Skeletal muscle satellite cell (primary cell): Measurements from ENCODE around the gene GNPTAB. TPM values are rescaled to one million over a fixed set of nuclear protein-coding genes. Genes with fewer than 3 reads are reported as not detected.
A peak's percentile ranks its signal among the peaks of the same experiment; 100 is the strongest.
"Not testable (repeated sequence)": the region's sequence is repeated elsewhere in the genome, so short reads cannot be mapped to it uniquely, and the experiment has no call there.

Experiments
- H3K27me3 ChIP-seq: 2 replicates; pipeline ENCODE4 v1.7.0; 2013; ENCODE audit warnings: low read length; ENCODE audit not compliant: control insufficient read depth, insufficient read depth
- H3K36me3 ChIP-seq: 2 replicates; pipeline ENCODE4 v1.7.0; 2013; ENCODE audit warnings: mild to moderate bottlenecking, control low read depth, low read length; ENCODE audit not compliant: insufficient read depth
- H3K4me1 ChIP-seq: 2 replicates; pipeline ENCODE4 v1.7.0; 2013; ENCODE audit warnings: low read length; ENCODE audit not compliant: control insufficient read depth, insufficient read depth
- H3K4me2 ChIP-seq: 2 replicates; pipeline ENCODE4 v1.7.0; 2013; ENCODE audit warnings: mild to moderate bottlenecking, low read length
- H3K4me3 ChIP-seq: 2 replicates; pipeline ENCODE4 v1.7.0; 2013; ENCODE audit warnings: low read length
- H3K9ac ChIP-seq: 2 replicates; pipeline ENCODE4 v1.7.0; 2013; ENCODE audit warnings: mild to moderate bottlenecking, low read depth, low read length, moderate library complexity
- H3K9me3 ChIP-seq: replicated peaks from 2 replicates; pipeline ENCODE4 v1.7.0; 2013; ENCODE audit warnings: mild to moderate bottlenecking, control low read depth, low read length
- total RNA-seq: library from RNA; depleted of rRNA; stranded (reverse); fragments of >200 nt; gene quantifications from 2 replicates; pipeline ENCODE4 v1.2.3, GENCODE V29; 2012; rRNA removed

Gene GNPTAB
- total RNA-seq, result 11.1 and 15.5 TPM in 2 replicates

DNA sequence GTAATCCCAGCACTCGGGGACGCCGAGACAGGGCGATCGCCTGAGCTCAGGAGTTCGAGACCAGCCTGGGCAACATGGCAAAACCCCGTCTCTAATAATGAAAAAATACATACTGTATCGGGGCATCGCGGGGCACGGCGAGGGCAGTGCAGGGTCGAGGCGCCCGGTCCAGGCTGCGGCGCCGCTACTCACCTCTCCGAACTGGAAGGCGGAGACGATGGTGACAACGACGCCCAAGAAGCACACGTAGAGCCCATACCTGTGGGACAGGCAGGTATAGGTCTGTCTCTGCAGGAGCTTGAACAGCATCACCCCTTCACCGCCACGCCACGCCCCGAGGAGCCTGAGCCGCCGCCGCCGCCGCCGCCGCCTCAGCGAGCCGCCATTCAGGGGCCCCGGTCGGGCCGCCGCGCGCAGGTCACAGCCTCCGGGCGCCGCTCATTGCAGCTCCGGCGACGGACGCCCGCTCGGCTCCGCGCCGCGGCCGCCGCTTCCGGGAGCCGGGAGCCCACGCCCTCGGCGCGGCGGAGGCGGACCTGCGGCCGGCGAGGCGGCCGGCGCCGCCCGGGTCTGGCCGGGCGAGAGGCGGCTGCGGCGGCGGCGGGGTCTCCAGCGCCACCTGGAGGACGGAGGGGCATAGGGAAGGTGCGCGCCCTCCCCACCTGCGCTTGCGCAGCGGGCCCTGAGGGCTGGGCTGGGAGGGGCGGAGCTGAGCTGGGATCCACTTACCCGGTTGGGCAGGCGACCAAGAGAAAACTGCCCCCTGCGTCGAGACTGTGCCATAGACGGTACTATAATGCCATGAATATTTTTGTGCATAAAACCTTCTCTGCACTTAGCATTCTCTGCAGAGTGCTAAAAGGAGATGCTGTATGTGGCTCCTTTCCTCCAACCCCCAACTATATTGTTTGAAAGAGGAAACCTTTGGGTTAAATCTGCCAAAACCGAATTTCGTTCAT lies at the start of gene GNPTAB:
Gene GNPTAB (minus strand): TSS at position 593 of the 959 bp plus-strand sequence. CDS start 284 bp downstream, at position 309.
- no peaks in the 10 kb centered on the region for H3K27me3 ChIP-seq
- peak within 1 kb of the TSS; percentile 89 for H3K4me2 ChIP-seq
- peaks cover 9% of the 10 kb centered on the region for H3K4me1 ChIP-seq
- no peaks in the 10 kb centered on the region for H3K36me3 ChIP-seq
- H3K9me3 ChIP-seq, result no peaks in the 10 kb centered on the region
- peak within 1 kb of the TSS; percentile 94 for H3K9ac ChIP-seq
- peak within 1 kb of the TSS; percentile 99 for H3K4me3 ChIP-seq

GRCh38 chr12:101878243-101878821 lies 47.6 kb upstream of the GNPTAB start:
- Histone ChIP-seq H3K9ac (peak overlapping the region; percentile 96), H3K4me3 (peak overlapping the region; percentile 91), H3K4me1 (peaks cover 20% of the 10 kb centered on the region), H3K36me3 (peaks cover 4% of the 10 kb centered on the region), H3K27me3 (no peaks in the 10 kb centered on the region), H3K9me3 (no peaks in the 10 kb centered on the region), H3K4me2 (peak overlapping the region; percentile 84)

GRCh38 chr12:101877806-101878242 lies 47.1 kb upstream of the GNPTAB start:
- H3K9me3 ChIP-seq, result no peaks in the 10 kb centered on the region
- peak overlapping the region; percentile 96 for H3K9ac ChIP-seq
- H3K27me3 ChIP-seq, result no peaks in the 10 kb centered on the region
- H3K4me3 ChIP-seq, result peak overlapping the region; percentile 91
- H3K36me3 ChIP-seq, result peaks cover 4% of the 10 kb centered on the region
- H3K4me1 ChIP-seq, result peaks cover 20% of the 10 kb centered on the region
- peak overlapping the region; percentile 84 for H3K4me2 ChIP-seq

- H3K4me2 ChIP-seq, result peak within 1 kb of the TSS; percentile 84
- H3K27me3 ChIP-seq, result no peaks in the 10 kb centered on the region
- H3K4me3 ChIP-seq, result peak within 1 kb of the TSS; percentile 91
- peak within 1 kb of the TSS; percentile 96 for H3K9ac ChIP-seq
- no peaks in the 10 kb centered on the region for H3K9me3 ChIP-seq
- peaks cover 20% of the 10 kb centered on the region for H3K4me1 ChIP-seq
- H3K36me3 ChIP-seq, result peaks cover 4% of the 10 kb centered on the region
Observed at GRCh38 chr12:101876861-101877805, 46.4 kb upstream of the GNPTAB start, which contains the start of gene DRAM1. Gene DRAM1, plus strand, starts transcription at chr12:101877580. Its CDS starts 210 bp downstream, at chr12:101877790.

DNA sequence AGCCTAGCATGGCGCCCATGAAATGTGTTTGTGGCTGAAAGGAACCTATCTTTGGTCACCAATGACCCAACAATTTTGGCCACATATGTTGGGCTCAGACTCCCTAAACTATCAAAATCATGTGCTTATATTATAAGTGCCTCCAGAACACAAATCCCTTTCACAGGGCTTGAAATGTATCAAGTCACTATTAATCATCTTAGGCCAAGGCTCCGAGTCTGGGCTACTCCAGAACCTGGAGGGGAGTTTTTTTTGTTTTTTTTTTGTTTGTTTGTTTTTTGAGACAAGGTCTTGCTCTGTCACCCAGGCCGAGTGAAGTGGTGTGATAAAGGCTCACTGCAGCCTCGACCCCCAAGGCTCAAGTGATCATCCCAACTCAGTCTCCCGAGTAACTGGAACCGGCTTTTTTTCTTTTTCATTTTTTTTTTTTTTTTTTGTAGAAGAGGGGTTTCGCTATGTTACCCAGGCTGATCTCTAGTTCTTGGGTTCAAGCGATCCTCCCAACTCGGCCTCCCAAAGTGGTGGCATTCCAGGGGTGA lies 45.6 kb upstream of the GNPTAB start:
- peak overlapping the region; percentile 91 for H3K4me3 ChIP-seq
- peaks cover 20% of the 10 kb centered on the region for H3K4me1 ChIP-seq
- H3K27me3 ChIP-seq, result no peaks in the 10 kb centered on the region
- H3K9ac ChIP-seq, result peak overlapping the region; percentile 96
- peak overlapping the region; percentile 84 for H3K4me2 ChIP-seq
- peaks cover 2% of the 10 kb centered on the region for H3K36me3 ChIP-seq
- H3K9me3 ChIP-seq, result no peaks in the 10 kb centered on the region

DNA sequence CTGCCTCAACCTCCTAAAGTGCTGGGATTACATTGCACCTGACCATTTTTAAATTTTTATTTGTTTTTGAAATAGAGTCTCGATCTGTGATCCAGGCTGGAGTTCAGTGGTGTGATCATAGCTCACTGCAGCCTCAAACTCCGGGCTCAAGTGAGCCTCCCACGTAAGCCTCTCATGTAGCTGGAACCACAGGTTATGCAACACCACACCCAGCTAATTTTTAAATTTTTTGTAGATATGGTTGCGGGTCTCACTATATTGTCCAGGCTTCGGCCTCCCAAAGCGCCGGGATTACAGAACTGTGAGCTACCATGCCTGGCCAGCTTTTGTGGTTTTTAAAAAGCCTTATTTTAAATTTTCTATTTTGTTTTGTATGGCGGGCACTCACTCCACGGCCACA lies 44.4 kb upstream of the GNPTAB start:
- Histone ChIP-seq H3K4me3 (no peak overlapping the region), H3K9me3 (no peaks in the 10 kb centered on the region), H3K4me1 (peaks cover 20% of the 10 kb centered on the region), H3K4me2 (no peak overlapping the region), H3K27me3 (no peaks in the 10 kb centered on the region), H3K9ac (peak overlapping the region; percentile 22), H3K36me3 (no peaks in the 10 kb centered on the region)

DNA sequence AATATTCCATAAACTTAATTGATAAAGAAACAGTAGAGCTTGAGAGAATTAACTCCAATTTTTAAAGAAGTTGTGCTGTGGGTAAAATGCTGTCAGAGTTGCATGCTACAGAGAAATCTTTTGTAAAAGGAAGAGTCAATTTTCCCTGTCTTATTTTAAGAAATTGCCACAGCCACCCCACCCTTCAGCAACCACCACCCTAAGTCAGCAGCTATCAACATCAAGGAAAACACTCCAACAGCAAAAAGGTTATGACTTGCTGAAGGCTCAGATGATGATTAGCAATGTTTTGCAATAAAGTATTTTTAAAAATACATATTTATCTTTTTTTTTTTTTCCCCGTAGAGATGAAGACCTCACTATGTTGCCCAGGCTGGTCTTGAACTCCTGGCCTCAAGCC lies 40.2 kb upstream of the GNPTAB start:
- Histone ChIP-seq H3K9ac (no peak overlapping the region), H3K4me1 (peaks cover 8% of the 10 kb centered on the region), H3K4me3 (no peak overlapping the region), H3K36me3 (no peaks in the 10 kb centered on the region), H3K9me3 (no peaks in the 10 kb centered on the region), H3K27me3 (no peaks in the 10 kb centered on the region), H3K4me2 (no peak overlapping the region)

DNA sequence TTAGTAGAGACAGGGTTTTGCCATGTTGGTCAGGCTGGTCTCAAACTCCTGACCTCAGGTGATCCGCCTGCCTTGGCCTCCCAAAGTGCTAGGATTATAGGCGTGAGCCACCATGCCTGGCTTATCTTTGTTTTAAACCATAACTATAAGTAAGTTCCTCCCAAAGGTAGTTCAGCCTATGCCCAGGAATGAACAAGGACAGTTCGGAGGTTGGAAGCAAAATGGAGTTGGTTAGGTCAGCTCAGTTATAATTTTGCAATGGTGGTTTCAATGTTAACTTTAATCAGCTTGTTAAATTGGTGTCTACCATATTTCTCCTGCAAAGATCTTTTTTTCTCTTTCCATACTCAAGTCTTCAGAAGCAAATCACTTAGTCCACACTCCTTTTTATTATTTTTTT lies 36.9 kb upstream of the GNPTAB start:
- H3K9ac ChIP-seq, H3K4me2 ChIP-seq, H3K4me1 ChIP-seq, H3K4me3 ChIP-seq, H3K27me3 ChIP-seq, H3K9me3 ChIP-seq, H3K36me3 ChIP-seq: not testable (repeated sequence)

GRCh38 chr12:101866615-101867373 lies 36.0 kb upstream of the GNPTAB start:
- Histone ChIP-seq H3K4me2 (no peak overlapping the region), H3K4me3 (no peak overlapping the region), H3K36me3 (no peaks in the 10 kb centered on the region), H3K9me3 (no peaks in the 10 kb centered on the region), H3K4me1 (no peaks in the 10 kb centered on the region), H3K9ac (no peak overlapping the region), H3K27me3 (no peaks in the 10 kb centered on the region)

DNA sequence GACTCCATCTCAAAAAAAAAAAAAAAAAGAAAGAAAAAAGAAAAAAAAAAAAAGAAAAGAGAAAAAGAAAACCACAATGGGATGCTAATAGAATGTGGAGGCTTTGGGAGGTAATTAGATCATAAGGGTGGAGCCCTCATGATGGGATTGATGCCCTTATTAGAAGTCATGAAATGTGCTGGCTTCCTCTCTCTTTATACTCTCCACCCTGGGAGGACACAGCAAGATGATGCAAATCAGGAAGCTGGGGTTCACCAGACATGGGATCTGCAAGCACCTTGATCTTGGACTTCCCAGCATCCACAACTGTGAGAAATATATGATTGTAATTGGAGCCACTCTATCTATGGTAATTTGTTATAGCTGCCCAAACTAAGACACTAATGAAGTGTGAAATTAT lies 33.2 kb upstream of the GNPTAB start:
- H3K4me1 ChIP-seq, result peaks cover 10% of the 10 kb centered on the region
- no peak overlapping the region for H3K4me3 ChIP-seq
- H3K4me2 ChIP-seq, result no peak overlapping the region
- H3K36me3 ChIP-seq, result no peaks in the 10 kb centered on the region
- no peaks in the 10 kb centered on the region for H3K9me3 ChIP-seq
- no peaks in the 10 kb centered on the region for H3K27me3 ChIP-seq
- no peak overlapping the region for H3K9ac ChIP-seq
